Measurements from ENCODE around the gene ZBTB20. TPM values are rescaled to one million over a fixed set of nuclear protein-coding genes. Genes with fewer than 3 reads are reported as not detected.
"Not testable (repeated sequence)": the region's sequence is repeated elsewhere in the genome, so short reads cannot be mapped to it uniquely, and the experiment has no call there.

ZBTB20 gene
- total RNA-seq, 1 donor from 2014 or later: 66.4 TPM

- intact Hi-C loops (cut with DNase I): no loop called here
- ATAC-seq (no peak), DNase-seq (no peak)
- no peak overlapping the region for H3K27ac ChIP-seq
- peak overlapping the region; percentile 24 for H3K4me3 ChIP-seq
- H3K27me3 ChIP-seq (ENCODE audit: low read depth): no peaks in the 10 kb centered on the region
- peaks cover 5% of the 10 kb centered on the region for H3K4me1 ChIP-seq
- no peaks in the 10 kb centered on the region for H3K9me3 ChIP-seq
- TF ChIP-seq CTCF (IDR thresholded peaks at IDR 0.05): no peak
- no peaks in the 10 kb centered on the region for H3K36me3 ChIP-seq
These were observed 461.9 kb downstream of the ZBTB20 start for GRCh38 chr3:114685161-114685560.

- Histone ChIP-seq H3K27ac (no peak overlapping the region), H3K9me3 (no peaks in the 10 kb centered on the region), H3K4me1 (no peaks in the 10 kb centered on the region), H3K36me3 (no peaks in the 10 kb centered on the region), H3K4me3 (no peak overlapping the region), H3K27me3 (ENCODE audit: low read depth) (no peaks in the 10 kb centered on the region)
- DNase-seq: no peak
- ATAC-seq: no peak
- intact Hi-C loops (cut with DNase I): no loop called here
- no peak for TF ChIP-seq CTCF (IDR thresholded peaks at IDR 0.05)
These were observed 466.8 kb downstream of the ZBTB20 start for GRCh38 chr3:114680299-114680698.

GRCh38 chr3:114679773-114680172 lies 467.3 kb downstream of the ZBTB20 start:
- ATAC-seq; H3K27ac ChIP-seq; DNase-seq; H3K9me3 ChIP-seq; H3K4me1 ChIP-seq; intact Hi-C loops (cut with DNase I); H3K4me3 ChIP-seq; H3K36me3 ChIP-seq; H3K27me3 ChIP-seq (ENCODE audit: low read depth): not testable (repeated sequence)

- Histone ChIP-seq H3K4me3 (no peak overlapping the region), H3K27me3 (ENCODE audit: low read depth) (no peaks in the 10 kb centered on the region), H3K4me1 (no peaks in the 10 kb centered on the region), H3K36me3 (no peaks in the 10 kb centered on the region), H3K27ac (no peak overlapping the region), H3K9me3 (no peaks in the 10 kb centered on the region)
- TF ChIP-seq CTCF (IDR thresholded peaks at IDR 0.05): no peak
- DNase-seq (no peak), ATAC-seq (no peak)
- intact Hi-C loops (cut with DNase I): no loop called here
These were observed 472.0 kb downstream of the ZBTB20 start for GRCh38 chr3:114675104-114675503.

- H3K4me3 ChIP-seq: no peak overlapping the region
- H3K4me1 ChIP-seq: no peaks in the 10 kb centered on the region
- no peaks in the 10 kb centered on the region for H3K9me3 ChIP-seq
- ATAC-seq (no peak), DNase-seq (no peak)
- no peaks in the 10 kb centered on the region for H3K36me3 ChIP-seq
- no peaks in the 10 kb centered on the region for H3K27me3 ChIP-seq (ENCODE audit: low read depth)
- intact Hi-C loops (cut with DNase I): no loop called here
- H3K27ac ChIP-seq: no peak overlapping the region
- TF ChIP-seq CTCF (IDR thresholded peaks at IDR 0.05): no peak
These were observed 473.1 kb downstream of the ZBTB20 start for GRCh38 chr3:114674036-114674435.

- Histone ChIP-seq H3K4me1 (no peaks in the 10 kb centered on the region), H3K36me3 (no peaks in the 10 kb centered on the region), H3K9me3 (no peaks in the 10 kb centered on the region), H3K4me3 (no peak overlapping the region), H3K27me3 (ENCODE audit: low read depth) (no peaks in the 10 kb centered on the region), H3K27ac (no peak overlapping the region)
- TF ChIP-seq CTCF (IDR thresholded peaks at IDR 0.05): no peak
- intact Hi-C loops (cut with DNase I): no loop called here
- no peak for DNase-seq
- ATAC-seq: no peak
These were observed 473.6 kb downstream of the ZBTB20 start for GRCh38 chr3:114673481-114673880.
